H9 (cell line): ENCODE measurements around the gene LRTM2. TPM values are rescaled to one million over a fixed set of nuclear protein-coding genes. Genes with fewer than 3 reads are reported as not detected.

Source experiments
- DNase-seq: peaks from one replicate; pipeline ENCODE4 v3.0.0-alpha.2; 2017
- H2AFZ ChIP-seq: one replicate; pipeline ENCODE4 v1.6.1; 2013; ENCODE audit warnings: mild to moderate bottlenecking, low read length, control low read depth, moderate library complexity
- H2AK5ac ChIP-seq: 2 replicates; pipeline ENCODE4 v1.6.1; 2013; ENCODE audit warnings: low read length, control low read depth, mixed read lengths; ENCODE audit not compliant: insufficient read length
- H2BK120ac ChIP-seq: one replicate; pipeline ENCODE4 v1.6.1; 2013; ENCODE audit warnings: low read depth, mild to moderate bottlenecking, low read length, control low read depth, inconsistent platforms; ENCODE audit not compliant: poor library complexity, severe bottlenecking
- H2BK12ac ChIP-seq: 2 replicates; pipeline ENCODE4 v1.6.1; 2013; ENCODE audit warnings: low read length, control low read depth, mixed read lengths, low read depth; ENCODE audit not compliant: insufficient read length
- H2BK15ac ChIP-seq: 2 replicates; pipeline ENCODE4 v1.6.1; 2013; ENCODE audit warnings: low read depth, low read length, control low read depth
- H2BK20ac ChIP-seq: one replicate; pipeline ENCODE4 v1.6.1; 2013; ENCODE audit warnings: low read depth, mild to moderate bottlenecking, low read length, control low read depth, inconsistent platforms; ENCODE audit not compliant: poor library complexity, severe bottlenecking
- H2BK5ac ChIP-seq: 2 replicates; pipeline ENCODE4 v1.6.1; 2013; ENCODE audit warnings: low read length, control low read depth, mixed read lengths; ENCODE audit not compliant: insufficient read length
- H3K14ac ChIP-seq: 2 replicates; pipeline ENCODE4 v1.6.1; 2013; ENCODE audit warnings: low read length, control low read depth; ENCODE audit not compliant: insufficient read depth
- H3K18ac ChIP-seq: 2 replicates; pipeline ENCODE4 v1.6.1; 2013; ENCODE audit warnings: low read depth, mild to moderate bottlenecking, mixed read lengths, low read length, control low read depth; ENCODE audit not compliant: insufficient read length
- H3K23ac ChIP-seq: 2 replicates; pipeline ENCODE4 v1.6.1; 2013; ENCODE audit warnings: low read length, control low read depth, mixed read lengths, low read depth; ENCODE audit not compliant: insufficient read length
- H3K23me2 ChIP-seq: 2 replicates; pipeline ENCODE4 v1.6.1; 2013; ENCODE audit warnings: low read depth, mild to moderate bottlenecking, mixed read lengths, low read length, control low read depth; ENCODE audit not compliant: insufficient read length, poor library complexity, severe bottlenecking
- H3K27ac ChIP-seq: 2 replicates; pipeline ENCODE4 v1.5.1; 2013; ENCODE audit warnings: low read length, control low read depth, mixed read lengths, low read depth; ENCODE audit not compliant: insufficient read length
- H3K27me3 ChIP-seq: 2 replicates; pipeline ENCODE4 v1.6.1; 2013; ENCODE audit warnings: low read length, control low read depth, inconsistent platforms; ENCODE audit not compliant: insufficient read depth
- H3K4ac ChIP-seq: 2 replicates; pipeline ENCODE4 v1.6.1; 2013; ENCODE audit warnings: low read depth, mild to moderate bottlenecking, control low read depth, inconsistent platforms, low read length, moderate library complexity
- H3K4me1 ChIP-seq: 2 replicates; pipeline ENCODE4 v1.6.1; 2013; ENCODE audit warnings: low read length, control low read depth, inconsistent platforms; ENCODE audit not compliant: insufficient read depth
- H3K4me2 ChIP-seq: 2 replicates; pipeline ENCODE4 v1.6.1; 2013; ENCODE audit warnings: low read length, control low read depth, mixed read lengths; ENCODE audit not compliant: insufficient read length, insufficient read depth
- H3K56ac ChIP-seq: 2 replicates; pipeline ENCODE4 v1.6.1; 2013; ENCODE audit warnings: low read depth, mild to moderate bottlenecking, mixed read lengths, low read length, control low read depth; ENCODE audit not compliant: insufficient read length
- H3K79me1 ChIP-seq: 2 replicates; pipeline ENCODE4 v1.6.1; 2013; ENCODE audit warnings: low read depth, mild to moderate bottlenecking, moderate library complexity, low read length, control low read depth, inconsistent platforms; ENCODE audit not compliant: insufficient read depth, poor library complexity, severe bottlenecking
- H3K79me2 ChIP-seq: 2 replicates; pipeline ENCODE4 v1.6.1; 2013; ENCODE audit warnings: low read length, control low read depth, inconsistent platforms; ENCODE audit not compliant: insufficient read depth
- H3K9ac ChIP-seq: 2 replicates; pipeline ENCODE4 v1.6.1; 2013; ENCODE audit warnings: low read length, control low read depth, mixed read lengths; ENCODE audit not compliant: insufficient read length; ENCODE audit errors: extremely low read depth
- H3K9me3 ChIP-seq: one replicate; pipeline ENCODE4 v1.6.1; 2013; ENCODE audit warnings: low read depth, low read length, inconsistent platforms; ENCODE audit not compliant: control insufficient read depth
- H3T11ph ChIP-seq: one replicate; pipeline ENCODE4 v1.6.1; 2013; ENCODE audit warnings: mild to moderate bottlenecking, low read length, control low read depth, inconsistent platforms
- H4K20me1 ChIP-seq: one replicate; pipeline ENCODE4 v1.6.1; 2013; ENCODE audit not compliant: control insufficient read depth, insufficient read length, insufficient read depth
- H4K5ac ChIP-seq: 2 replicates; pipeline ENCODE4 v1.6.1; 2013; ENCODE audit warnings: low read depth, mild to moderate bottlenecking, mixed read lengths, low read length, control low read depth; ENCODE audit not compliant: insufficient read length
- H4K8ac ChIP-seq: replicated peaks from 2 replicates; pipeline ENCODE4 v1.6.1; 2013; ENCODE audit warnings: low read length, control low read depth, mixed read lengths, low read depth; ENCODE audit not compliant: insufficient read length
- H4K91ac ChIP-seq: 2 replicates; pipeline ENCODE4 v1.6.1; 2013; ENCODE audit warnings: low read depth, mild to moderate bottlenecking, moderate library complexity, mixed read lengths, low read length, control low read depth; ENCODE audit not compliant: insufficient read length
- H3K27ac Mint-ChIP-seq, 3 experiments: 2 replicates in 2 of 3; 3 replicates in 1 of 3; pipeline ENCODE4 v1.8.0; 2020 to 2021; ENCODE audit warnings: mixed read lengths in 3 of 3, mild to moderate bottlenecking in 1 of 3, moderate library complexity in 1 of 3
- H3K27me3 Mint-ChIP-seq: 2 replicates; pipeline ENCODE4 v1.8.0; 2021; ENCODE audit warnings: low read depth, mild to moderate bottlenecking, moderate library complexity, mixed read lengths
- H3K36me3 Mint-ChIP-seq, 3 experiments: 2 replicates in 2 of 3; 3 replicates in 1 of 3; pipeline ENCODE4 v1.8.0; 2020 to 2021; ENCODE audit warnings: low read depth in 3 of 3, mixed read lengths in 3 of 3; ENCODE audit not compliant: insufficient read depth in 1 of 3
- H3K4me1 Mint-ChIP-seq, 2 experiments: 2 replicates each; pipeline ENCODE4 v1.8.0; 2020; ENCODE audit warnings: mixed read lengths in 2 of 2
- H3K4me3 Mint-ChIP-seq, 2 experiments: 2 replicates in 1 of 2; 3 replicates in 1 of 2; pipeline ENCODE4 v1.8.0; 2020 to 2021; ENCODE audit warnings: mild to moderate bottlenecking in 2 of 2, mixed read lengths in 2 of 2, moderate library complexity in 1 of 2
- H3K9me3 Mint-ChIP-seq, 2 experiments: 2 replicates in 1 of 2; 3 replicates in 1 of 2; pipeline ENCODE4 v1.8.0; 2020; ENCODE audit warnings: mild to moderate bottlenecking in 2 of 2, mixed read lengths in 2 of 2, moderate library complexity in 1 of 2
- WGBS: extraction: QIAGEN DNeasy Blood & Tissue Kit; methylation state at CpG from one replicate; pipeline ENCODE4 v1.1.7; 2013; ENCODE audit warnings: missing lambda C conversion rate, low lambda C conversion rate, mixed read lengths; ENCODE audit not compliant: insufficient read length; ENCODE audit errors: extremely low coverage; 5-methylcytosine and 5-hydroxymethylcytosine counted together
- total RNA-seq: library from RNA; stranded (reverse); gene quantifications from 2 replicates; pipeline ENCODE4 v1.2.1, GENCODE V29; 2021
- TF ChIP-seq, protein P1 (sequence below): fragments of 200-600 bp; sonication (generic); conservative IDR thresholded peaks from 3 replicates; pipeline ENCODE4 v1.8.0; 2021; ENCODE audit warnings: antibody characterized with exemption, mild to moderate bottlenecking

LRTM2 gene
- total RNA-seq, 1 experiment from 2014 or later: not detected

DNA sequence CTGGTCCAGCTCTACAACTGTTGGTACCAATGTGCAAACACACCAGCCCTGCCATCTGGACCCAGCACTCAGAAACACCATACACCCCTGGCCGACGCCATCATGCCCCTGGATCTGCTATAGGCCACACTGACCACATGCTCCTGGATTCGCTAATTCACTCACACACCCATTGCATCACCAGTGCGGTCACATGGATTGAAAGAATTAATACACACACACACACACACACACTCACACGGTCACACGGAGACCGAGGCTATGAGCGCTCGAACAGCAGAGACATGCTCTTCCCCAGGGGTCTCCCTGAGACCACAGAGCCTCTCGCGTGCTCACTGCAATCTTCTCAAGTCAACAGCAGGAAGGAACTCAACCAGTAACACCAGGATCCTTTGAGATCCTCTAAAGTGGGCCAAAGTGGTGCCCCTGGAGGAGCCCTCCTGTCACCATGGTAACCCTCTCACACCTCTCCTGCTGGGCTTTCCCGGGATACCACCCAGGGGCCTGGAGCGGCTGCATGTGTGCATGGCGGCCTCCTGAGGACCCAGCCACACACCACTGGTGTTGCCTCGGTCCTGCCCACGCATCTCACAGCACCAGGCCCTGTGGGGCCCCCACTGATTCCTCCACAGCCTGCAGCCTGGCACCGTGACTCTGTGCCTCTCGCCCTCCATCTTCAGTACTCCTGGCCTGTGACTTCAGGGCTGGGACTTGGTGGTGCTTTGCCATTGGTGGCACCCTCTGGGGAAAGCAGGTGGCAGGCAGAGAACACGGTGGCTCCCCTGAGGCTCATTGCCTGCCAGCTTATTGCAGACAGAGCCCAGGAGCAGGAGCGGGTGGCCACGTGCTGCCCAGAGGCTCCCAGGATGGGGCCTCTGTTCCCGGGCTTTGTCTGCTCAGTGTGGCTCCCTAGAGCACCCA is 15.1 kb downstream of the LRTM2 start:
- no peak for DNase-seq
- Histone ChIP-seq H3K27me3 (no peaks in the 10 kb centered on the region), H3K23ac (no peak overlapping the region), H3T11ph (no peak overlapping the region), H3K4me1 (no peaks in the 10 kb centered on the region; the same call in 1 of the 2 replicates), H2BK120ac (no peak overlapping the region), H4K91ac (no peak overlapping the region), H3K18ac (no peak overlapping the region), H3K79me1 (no peaks in the 10 kb centered on the region), H2BK20ac (no peak overlapping the region), H3K14ac (no peak overlapping the region), H3K23me2 (no peaks in the 10 kb centered on the region), H2BK12ac (no peak overlapping the region), H4K20me1 (no peaks in the 10 kb centered on the region), H3K4ac (no peak overlapping the region), H2BK15ac (no peak overlapping the region), H2BK5ac (no peak overlapping the region), H3K9ac (no peak overlapping the region), H2AK5ac (no peak overlapping the region), H2AFZ (no peak overlapping the region), H4K5ac (no peak overlapping the region), H3K4me2 (no peak overlapping the region), H3K9me3 (no peaks in the 10 kb centered on the region), H3K56ac (no peak overlapping the region), H3K27ac (no peak overlapping the region), H4K8ac (no peak overlapping the region), H3K79me2 (no peaks in the 10 kb centered on the region)
- Mint-ChIP-seq H3K27ac (no peak overlapping the region; a peak in 2 of 7 replicates), H3K27me3 (peaks cover 27% of the 10 kb centered on the region), H3K36me3 (no peaks in the 10 kb centered on the region), H3K4me3 (no peak overlapping the region), H3K4me1 (peaks cover 20 to 40% of the 10 kb centered on the region in 2 experiments), H3K9me3 (no peaks in the 10 kb centered on the region; a peak in 1 of 5 replicates)
- no CpG with 5 or more reads among the region's 22 CpGs for WGBS
- TF ChIP-seq, protein P1, sequence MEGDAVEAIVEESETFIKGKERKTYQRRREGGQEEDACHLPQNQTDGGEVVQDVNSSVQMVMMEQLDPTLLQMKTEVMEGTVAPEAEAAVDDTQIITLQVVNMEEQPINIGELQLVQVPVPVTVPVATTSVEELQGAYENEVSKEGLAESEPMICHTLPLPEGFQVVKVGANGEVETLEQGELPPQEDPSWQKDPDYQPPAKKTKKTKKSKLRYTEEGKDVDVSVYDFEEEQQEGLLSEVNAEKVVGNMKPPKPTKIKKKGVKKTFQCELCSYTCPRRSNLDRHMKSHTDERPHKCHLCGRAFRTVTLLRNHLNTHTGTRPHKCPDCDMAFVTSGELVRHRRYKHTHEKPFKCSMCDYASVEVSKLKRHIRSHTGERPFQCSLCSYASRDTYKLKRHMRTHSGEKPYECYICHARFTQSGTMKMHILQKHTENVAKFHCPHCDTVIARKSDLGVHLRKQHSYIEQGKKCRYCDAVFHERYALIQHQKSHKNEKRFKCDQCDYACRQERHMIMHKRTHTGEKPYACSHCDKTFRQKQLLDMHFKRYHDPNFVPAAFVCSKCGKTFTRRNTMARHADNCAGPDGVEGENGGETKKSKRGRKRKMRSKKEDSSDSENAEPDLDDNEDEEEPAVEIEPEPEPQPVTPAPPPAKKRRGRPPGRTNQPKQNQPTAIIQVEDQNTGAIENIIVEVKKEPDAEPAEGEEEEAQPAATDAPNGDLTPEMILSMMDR: no peak
